Stomach (tissue), 9 donors: Measurements from ENCODE around the gene ROCK2. TPM values are rescaled to one million over a fixed set of nuclear protein-coding genes. Genes with fewer than 3 reads are reported as not detected.

Experiments used
- DNase-seq, 2 donors: peaks; one replicate each; pipeline versions ENCODE4 v3.0.0 to v3.0.0-alpha.2; 2013 to 2019
- H3K27ac ChIP-seq, 5 donors: fragments of 200-600 bp in 4 of 5; sonication (generic) in 4 of 5; one replicate each; pipeline ENCODE4 v1.5.1; 2013 to 2019; ENCODE audit warnings: mild to moderate bottlenecking in 1 of 5, moderate library complexity in 1 of 5
- H3K27me3 ChIP-seq, 3 donors: fragments of 200-600 bp; sonication (generic); one replicate each; pipeline ENCODE4 v1.5.1; 2017 to 2019; ENCODE audit warnings: mixed run types in 1 of 3
- H3K36me3 ChIP-seq, 4 donors: fragments of 200-600 bp; sonication (generic); 1 replicate in 3 of 4; 2 replicates in 1 of 4; pipeline ENCODE4 v1.5.1; 2016 to 2019
- H3K4me1 ChIP-seq, 4 donors: fragments of 200-600 bp; sonication (generic); one replicate each; pipeline ENCODE4 v1.5.1; 2016 to 2019
- H3K4me3 ChIP-seq, 4 donors: fragments of 200-600 bp; sonication (generic) in 3 of 4; one replicate each; pipeline ENCODE4 v1.5.1; 2016 to 2019; ENCODE audit warnings: mild to moderate bottlenecking in 1 of 4
- H3K9me3 ChIP-seq, 4 donors: fragments of 200-600 bp; sonication (generic); one replicate each; pipeline ENCODE4 v1.5.1; 2016 to 2019
- EP300 ChIP-seq: sonication (generic); formaldehyde crosslinking; IDR thresholded peaks from one replicate; pipeline ENCODE4 v1.6.1; 2017; ENCODE audit warnings: antibody characterized with exemption
- POLR2A ChIP-seq, 4 donors: fragments of 450-650 bp; IDR thresholded peaks; one replicate each; pipeline ENCODE4 v1.6.1; 2016; ENCODE audit warnings: antibody characterized with exemption in 4 of 4, control low read depth in 2 of 4, mild to moderate bottlenecking in 1 of 4, moderate library complexity in 1 of 4
- POLR2AphosphoS5 ChIP-seq, 3 donors: sonication (generic); formaldehyde crosslinking; IDR thresholded peaks; one replicate each; pipeline ENCODE4 v1.6.1; 2016; ENCODE audit warnings: antibody characterized with exemption in 3 of 3
- WGBS, 5 donors: extraction: QIAGEN DNeasy Blood & Tissue Kit in 3 of 5; methylation state at CpG; one replicate each; pipeline versions ENCODE4 v1.1.5 to v1.1.7; 2013 to 2018; 5-methylcytosine and 5-hydroxymethylcytosine counted together
- intact Hi-C: fragments of 100-400 bp; cut with DNase I; formaldehyde crosslinking; loops from one replicate; pipeline ENCODE4 v1.15.1; 2023; ENCODE audit warnings: low total_unique reads
- polyA plus RNA-seq, 3 donors: library from polyadenylated mRNA; stranded (reverse); fragments of 200-250 nt; gene quantifications; one replicate each; pipeline ENCODE4 v1.2.3, GENCODE V29; 2013
- total RNA-seq, 5 donors: library from RNA; depleted of rRNA; stranded (reverse); fragments of >200 nt; gene quantifications; one replicate each; pipeline versions ENCODE4 v1.1.0 to v1.2.3, GENCODE V29; 2014 to 2016
- TF ChIP-seq, protein P1 (sequence below), 7 experiments: fragments of 450-650 bp in 4 of 7; fragments of 200-600 bp in 3 of 7; sonication (generic) in 3 of 7; IDR thresholded peaks; one replicate each; pipeline ENCODE4 v1.5.1; 2016 to 2019; ENCODE audit warnings: antibody characterized with exemption in 7 of 7, control low read depth in 2 of 7, mild to moderate bottlenecking in 1 of 7
- donor health status: healthy with polysubstance abuse.
- donor health status: Bipolar disorder and iron deficiency.
- donor health status: healthy.

The ROCK2 gene
- total and polyA plus RNA-seq, 8 donors: 5.6 to 113 (median 35.9) TPM

DNA sequence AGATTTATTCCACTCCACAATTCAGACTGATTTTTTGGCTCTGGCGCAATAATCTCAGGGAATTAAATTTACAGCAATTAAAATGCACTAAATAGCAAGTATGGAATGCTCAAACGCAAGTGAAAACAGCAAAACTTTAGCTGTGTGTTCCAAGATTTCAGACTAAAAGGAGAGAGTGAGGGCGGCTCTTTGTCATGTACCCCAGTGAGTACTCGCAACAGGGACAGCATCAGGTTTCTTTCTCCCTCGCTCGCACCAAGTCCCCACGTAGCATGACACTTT lies 1.1 kb downstream of the ROCK2 start:
- peak overlapping the region; percentile 96 to 99 (median 97) for H3K27ac ChIP-seq

DNA sequence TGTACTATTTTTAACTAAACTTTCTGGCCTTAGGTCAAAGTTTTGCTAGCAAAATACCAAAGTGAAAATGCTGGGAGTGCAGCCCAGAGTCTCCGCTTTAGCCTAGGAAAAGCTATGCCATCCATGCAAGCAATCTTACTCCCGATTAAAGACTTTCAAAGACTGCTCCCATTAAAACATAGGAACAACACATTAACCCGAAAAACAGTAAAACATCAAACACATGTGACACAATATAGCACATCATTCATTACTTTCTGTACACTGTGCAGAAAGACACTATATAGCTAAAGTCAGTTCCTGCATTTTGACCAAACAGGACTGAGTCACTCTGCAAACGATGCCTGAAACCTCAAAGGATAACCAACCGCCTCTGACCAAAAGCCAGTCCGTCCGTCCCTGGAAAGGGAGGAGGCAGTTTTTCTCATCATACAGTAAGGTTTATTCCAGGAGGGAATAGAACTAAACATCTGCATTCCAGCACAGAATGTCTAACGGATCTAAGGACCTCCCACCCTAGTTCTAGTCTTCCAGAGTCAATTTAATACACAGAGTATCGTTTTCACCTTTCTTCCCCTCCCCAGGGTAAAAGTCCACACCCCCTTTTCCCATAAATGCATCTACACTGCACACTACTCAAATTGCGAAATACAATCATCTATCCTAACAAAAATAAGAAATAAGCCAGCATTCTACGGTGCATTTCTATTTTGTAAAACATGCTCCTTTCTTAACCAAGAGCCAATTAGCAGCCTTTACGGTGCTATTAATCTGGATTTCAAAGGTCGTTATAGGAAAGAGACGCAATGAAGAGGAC lies 1.7 kb downstream of the ROCK2 start:
- DNase-seq: peak in 1 of 2 donors; percentile 68
- 2 to 5% (median 3%) methylated on average over 14 of the region's 14 CpGs for WGBS, 5 donors
- no peaks in the 10 kb centered on the region for H3K36me3 ChIP-seq
- H3K4me3 ChIP-seq: peak overlapping the region; percentile 82 to 98 (median 90)
- H3K27ac ChIP-seq: peak overlapping the region; percentile 75 to 99 (median 97)
- intact Hi-C loops: loop anchor here (5.0 kb wide), 1 partner anchor 70 kb away; no protein-coding TSS in a partner anchor
- H3K9me3 ChIP-seq: no peaks in the 10 kb centered on the region
- H3K4me1 ChIP-seq: peaks cover 21 to 59% (median 45%) of the 10 kb centered on the region in 4 donors
- no peaks in the 10 kb centered on the region for H3K27me3 ChIP-seq
- TF ChIP-seq, protein P1, sequence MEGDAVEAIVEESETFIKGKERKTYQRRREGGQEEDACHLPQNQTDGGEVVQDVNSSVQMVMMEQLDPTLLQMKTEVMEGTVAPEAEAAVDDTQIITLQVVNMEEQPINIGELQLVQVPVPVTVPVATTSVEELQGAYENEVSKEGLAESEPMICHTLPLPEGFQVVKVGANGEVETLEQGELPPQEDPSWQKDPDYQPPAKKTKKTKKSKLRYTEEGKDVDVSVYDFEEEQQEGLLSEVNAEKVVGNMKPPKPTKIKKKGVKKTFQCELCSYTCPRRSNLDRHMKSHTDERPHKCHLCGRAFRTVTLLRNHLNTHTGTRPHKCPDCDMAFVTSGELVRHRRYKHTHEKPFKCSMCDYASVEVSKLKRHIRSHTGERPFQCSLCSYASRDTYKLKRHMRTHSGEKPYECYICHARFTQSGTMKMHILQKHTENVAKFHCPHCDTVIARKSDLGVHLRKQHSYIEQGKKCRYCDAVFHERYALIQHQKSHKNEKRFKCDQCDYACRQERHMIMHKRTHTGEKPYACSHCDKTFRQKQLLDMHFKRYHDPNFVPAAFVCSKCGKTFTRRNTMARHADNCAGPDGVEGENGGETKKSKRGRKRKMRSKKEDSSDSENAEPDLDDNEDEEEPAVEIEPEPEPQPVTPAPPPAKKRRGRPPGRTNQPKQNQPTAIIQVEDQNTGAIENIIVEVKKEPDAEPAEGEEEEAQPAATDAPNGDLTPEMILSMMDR (IDR thresholded peaks at IDR 0.05): no peak
- TF ChIP-seq POLR2AphosphoS5 (IDR thresholded peaks at IDR 0.05): peak in 2 of 3 donors; percentile 53 to 68

More for the DNA sequence above, 1.1 kb downstream of the ROCK2 start:
- Histone ChIP-seq H3K4me3 (peak overlapping the region; percentile 82 to 98 (median 90)), H3K9me3 (no peaks in the 10 kb centered on the region), H3K27me3 (no peaks in the 10 kb centered on the region), H3K4me1 (peaks cover 21 to 59% (median 47%) of the 10 kb centered on the region in 4 donors), H3K36me3 (no peaks in the 10 kb centered on the region)
- 0 to 1% (median 0%) methylated on average over 7 of the region's 7 CpGs for WGBS, 5 donors
- intact Hi-C loops: loop anchor here (5.0 kb wide), 1 partner anchor 69 kb away; no protein-coding TSS in a partner anchor
- TF ChIP-seq, protein P1 (IDR thresholded peaks at IDR 0.05): no peak
- TF ChIP-seq EP300 (no peak), POLR2AphosphoS5 (IDR thresholded peaks at IDR 0.05) (no peak), POLR2A (IDR thresholded peaks at IDR 0.05) (no peak)
- no peak for DNase-seq

DNA sequence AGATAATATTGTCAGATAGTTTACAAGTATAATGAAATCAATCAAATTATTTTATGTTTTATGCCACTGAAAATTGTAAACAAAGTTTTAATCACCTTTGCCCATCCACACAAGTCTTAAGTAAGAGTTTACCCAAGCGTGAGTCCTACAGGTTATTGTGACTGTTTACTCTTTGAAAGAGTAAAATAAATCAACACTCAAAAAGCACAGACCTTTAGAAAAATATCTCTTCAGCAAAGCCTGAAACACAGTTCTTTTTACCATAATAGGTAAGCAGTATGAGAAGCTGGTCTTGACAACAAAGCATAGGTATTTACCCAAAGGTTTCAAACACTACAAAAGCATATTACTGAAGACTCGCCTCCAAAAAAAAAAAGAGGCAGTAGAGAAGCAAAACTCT lies 3.7 kb downstream of the ROCK2 start:
- H3K36me3 ChIP-seq: no peaks in the 10 kb centered on the region
- intact Hi-C loops: loop anchor here (5.0 kb wide), 1 partner anchor 72 kb away; no protein-coding TSS in a partner anchor
- H3K9me3 ChIP-seq: no peaks in the 10 kb centered on the region
- H3K4me3 ChIP-seq: peak overlapping the region in 1 of 4 donors; percentile 94
- peak overlapping the region in 3 of 5 donors; percentile 19 to 50 (median 30) for H3K27ac ChIP-seq
- H3K27me3 ChIP-seq: no peaks in the 10 kb centered on the region
- TF ChIP-seq POLR2A (IDR thresholded peaks at IDR 0.05) (no peak), EP300 (no peak), POLR2AphosphoS5 (IDR thresholded peaks at IDR 0.05) (no peak)
- TF ChIP-seq, protein P1 (IDR thresholded peaks at IDR 0.05): no peak
- 24 to 52% (median 34%) methylated on average over 2 of the region's 2 CpGs for WGBS, 5 donors
- no peak for DNase-seq
- H3K4me1 ChIP-seq: peaks cover 20 to 64% (median 48%) of the 10 kb centered on the region in 4 donors

DNA sequence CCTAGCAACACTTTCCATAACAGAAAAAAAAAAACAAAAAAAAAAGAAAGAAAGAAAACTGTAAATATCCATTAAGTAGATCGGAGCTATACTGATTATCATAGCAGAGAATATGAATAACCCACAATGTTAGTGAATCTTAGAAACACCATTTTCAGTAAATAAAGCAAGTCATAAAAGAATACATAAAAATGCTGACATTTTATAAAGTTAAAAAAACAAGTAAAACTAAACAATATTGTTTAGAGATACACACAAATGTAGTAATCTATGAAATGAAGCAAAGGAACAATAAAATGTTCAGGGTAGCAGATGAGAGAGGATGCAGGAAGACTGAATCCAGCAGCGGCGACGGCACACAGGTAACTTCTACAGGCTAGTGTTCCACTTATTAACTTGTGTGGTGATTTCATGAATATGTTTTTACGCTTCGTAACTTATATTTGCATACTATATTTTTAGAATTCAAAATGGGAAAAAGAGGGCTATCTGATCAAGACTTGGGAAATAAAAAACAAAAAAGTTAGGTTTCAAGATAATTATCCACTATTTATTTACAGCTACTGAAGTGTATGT lies 4.8 kb downstream of the ROCK2 start:
- DNase-seq: no peak
- WGBS, 5 donors: 75 to 80% (median 77%) methylated on average over 6 of the region's 6 CpGs
- peak overlapping the region in 2 of 5 donors; percentile 4 to 25 for H3K27ac ChIP-seq
- H3K9me3 ChIP-seq: no peaks in the 10 kb centered on the region
- TF ChIP-seq, protein P1 (IDR thresholded peaks at IDR 0.05): no peak
- TF ChIP-seq POLR2A (IDR thresholded peaks at IDR 0.05) (no peak), EP300 (no peak), POLR2AphosphoS5 (IDR thresholded peaks at IDR 0.05) (no peak)
- intact Hi-C loops: loop anchor here (5.0 kb wide), 1 partner anchor 73 kb away; no protein-coding TSS in a partner anchor
- H3K4me1 ChIP-seq: peaks cover 15 to 74% (median 50%) of the 10 kb centered on the region in 4 donors
- H3K27me3 ChIP-seq: no peaks in the 10 kb centered on the region
- no peak overlapping the region for H3K4me3 ChIP-seq
- H3K36me3 ChIP-seq: no peaks in the 10 kb centered on the region
